Measurements from ENCODE around the gene FAM120B.

DNA sequence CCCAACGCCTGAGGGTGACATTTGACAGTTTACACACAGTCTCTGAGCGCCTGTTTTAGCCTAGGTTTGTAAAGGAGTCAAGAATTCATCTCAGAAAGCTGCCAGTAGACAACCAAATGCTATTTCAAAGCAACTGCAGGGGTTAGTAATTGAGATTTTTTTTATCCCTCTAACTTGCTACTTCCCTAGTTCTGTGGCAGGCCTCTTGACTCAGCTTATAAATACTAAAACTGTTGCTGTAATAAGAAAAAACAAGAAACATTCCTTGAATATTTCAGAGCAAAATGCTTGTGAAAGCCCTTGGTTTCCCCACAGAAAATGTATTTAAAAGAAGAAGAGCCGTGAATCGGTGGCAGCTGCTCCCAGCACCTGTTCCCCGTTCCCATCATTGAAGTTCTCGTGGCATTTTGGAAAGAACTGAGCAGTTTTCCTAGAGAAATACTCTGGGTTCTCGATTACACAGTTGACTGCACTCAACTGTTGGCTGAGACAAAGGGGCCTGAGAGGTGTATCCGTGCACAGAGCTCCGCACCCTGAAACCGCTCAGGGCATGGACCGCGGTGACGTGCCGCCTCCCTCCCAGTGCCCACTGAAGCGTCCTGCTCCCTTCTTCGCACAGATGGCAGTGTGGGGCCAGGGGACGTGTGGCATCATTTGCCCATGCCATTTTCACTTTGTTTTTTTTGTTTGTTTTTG lies 36.6 kb upstream of the FAM120B start:
- TF ChIP-seq YY1 (IDR thresholded peaks at IDR 0.05; ENCODE audit: insufficient read depth, insufficient read length) (no peak), SUZ12 (IDR thresholded peaks at IDR 0.05; ENCODE audit: extremely low read depth, insufficient read depth, insufficient read length) (no peak), ZNF274 (IDR thresholded peaks at IDR 0.05; ENCODE audit: low read depth, low read length) (no peak)
